GM18909 (cell line): ENCODE measurements around the gene PAM16.
"Not testable (repeated sequence)": the region's sequence is repeated elsewhere in the genome, so short reads cannot be mapped to it uniquely, and the experiment has no call there.

Source experiments
- ATAC-seq: cut with Tn5 transposase; IDR thresholded peaks from one replicate; pipeline ENCODE4 v1.9.1; 2021; ENCODE audit warnings: mild to moderate bottlenecking; ENCODE audit not compliant: unreplicated experiment, poor library complexity

PAM16 gene

DNA sequence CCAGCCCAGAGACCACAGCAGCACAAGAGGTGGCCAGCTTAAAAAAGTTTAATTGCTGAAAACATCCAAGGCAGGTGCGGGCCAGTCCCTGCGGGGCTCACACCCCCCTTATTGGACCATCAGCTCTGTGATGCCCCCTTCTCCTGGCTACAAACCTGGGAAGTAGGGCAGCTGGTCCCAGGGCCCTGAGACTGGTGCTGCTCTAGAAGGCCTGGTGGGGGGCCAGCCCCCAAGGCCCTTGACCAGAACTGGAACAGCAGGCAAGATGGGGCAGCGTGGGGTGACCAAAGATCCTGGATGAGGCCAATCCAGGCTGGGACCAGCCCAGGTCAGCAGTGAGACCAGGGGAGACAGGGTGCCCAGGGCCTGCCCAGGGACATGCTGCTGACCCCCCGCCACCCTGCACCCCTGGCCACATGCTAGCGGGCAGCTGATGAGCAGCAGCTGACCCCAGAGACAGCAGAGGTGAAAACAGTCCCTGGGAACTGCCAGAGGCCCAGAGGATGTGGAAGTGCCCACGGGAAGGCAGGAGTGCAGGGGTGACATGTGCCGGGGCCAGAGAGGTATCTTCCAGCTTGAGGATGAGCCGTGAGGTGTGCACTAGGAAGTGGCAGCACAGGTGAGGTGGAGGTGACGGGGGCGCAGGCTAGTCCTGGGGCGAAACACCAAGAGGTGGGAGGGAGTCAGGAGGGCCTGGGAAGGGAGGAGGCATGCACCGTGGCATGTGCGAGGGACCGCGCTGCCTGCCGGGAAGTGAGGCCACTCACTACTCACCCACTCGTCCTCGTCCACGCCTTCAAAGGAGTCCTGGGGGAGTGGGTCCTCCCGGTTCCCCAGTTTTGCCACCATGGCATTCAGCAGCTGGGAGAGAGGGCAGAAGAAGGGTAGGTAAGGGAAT is 3.6 kb upstream of the PAM16 start:
- no peak for ATAC-seq

GRCh38 chr16:4353675-4354074 is 2.6 kb upstream of the PAM16 start:
- no peak for ATAC-seq

- no peak for ATAC-seq
Measured at GRCh38 chr16:4352843-4353242, 1.7 kb upstream of the PAM16 start.

GRCh38 chr16:4351880-4352279 is 759 bp upstream of the PAM16 start:
- no peak for ATAC-seq

DNA sequence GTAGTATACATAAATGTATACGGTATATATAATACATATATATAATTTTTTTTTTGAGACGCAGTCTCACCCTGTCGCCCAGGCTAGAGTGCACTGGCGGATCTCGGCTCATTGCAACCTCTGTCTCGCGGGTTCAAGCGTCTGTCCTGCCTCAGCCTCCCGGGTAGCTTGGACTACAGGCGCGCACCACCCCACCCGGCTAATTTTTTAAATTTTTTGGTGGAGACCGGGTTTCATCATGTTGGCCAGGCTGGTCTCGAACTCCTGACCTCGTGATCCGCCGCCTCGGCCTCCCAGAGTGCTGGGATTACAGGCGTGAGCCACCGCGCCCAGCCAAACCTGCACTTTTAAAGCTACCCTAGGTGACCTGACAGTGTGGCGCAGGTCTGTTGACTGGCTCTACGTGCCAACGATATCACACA is 745 bp downstream of the PAM16 start:
- no peak for ATAC-seq

GRCh38 chr16:4349332-4349731 is 1.8 kb downstream of the PAM16 start:
- ATAC-seq, result no peak

GRCh38 chr16:4347765-4348509 is 3.2 kb downstream of the PAM16 start:
- no peak for ATAC-seq

- no peak for ATAC-seq
Measured at GRCh38 chr16:4347010-4347409, 4.1 kb downstream of the PAM16 start.

DNA sequence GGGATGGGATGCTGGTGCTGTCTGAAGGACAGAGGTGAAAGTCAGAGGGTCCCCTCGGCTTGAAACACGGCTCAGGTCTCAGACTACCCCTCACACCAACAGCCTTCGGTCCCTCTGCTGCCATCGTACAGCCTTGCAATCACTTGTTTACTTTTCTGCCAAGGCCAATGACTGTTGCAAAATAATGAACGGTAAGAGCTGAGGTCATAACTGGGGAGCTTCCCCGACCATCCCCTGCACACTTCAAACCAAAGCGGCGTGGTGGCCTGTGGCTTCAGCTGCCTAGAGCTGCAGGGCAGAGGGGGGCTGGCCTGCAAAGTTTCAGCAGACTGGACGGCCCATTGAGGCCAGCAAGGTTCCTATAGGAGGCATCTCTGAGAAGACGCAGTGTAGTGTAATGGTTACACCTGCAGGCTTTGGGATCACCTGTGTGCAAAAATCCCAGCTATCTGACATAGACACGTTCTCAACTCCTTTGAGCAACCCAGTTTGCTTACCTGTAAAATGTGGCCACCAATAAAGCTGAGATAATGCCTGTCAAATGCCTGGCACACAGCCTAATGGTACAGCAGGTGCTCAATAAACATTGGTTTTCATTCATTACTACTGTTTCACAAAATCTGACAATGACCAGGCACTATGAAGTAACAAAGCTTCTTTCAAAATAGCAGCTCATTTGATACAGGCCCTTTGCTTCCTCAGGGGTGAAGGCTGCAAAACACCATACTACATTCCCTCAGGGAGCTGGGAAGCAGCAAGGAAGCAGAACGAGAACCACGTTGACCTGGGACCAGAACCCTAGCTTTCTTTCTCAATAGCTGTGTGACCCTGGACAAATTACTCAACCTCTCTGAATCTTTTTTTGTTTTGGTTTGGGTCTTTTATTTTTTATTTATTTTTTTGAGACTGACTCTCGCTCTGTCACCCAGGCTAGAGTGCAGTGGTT is 5.0 kb downstream of the PAM16 start:
- no peak for ATAC-seq

GRCh38 chr16:4344983-4345835 is 5.9 kb downstream of the PAM16 start:
- no peak for ATAC-seq

DNA sequence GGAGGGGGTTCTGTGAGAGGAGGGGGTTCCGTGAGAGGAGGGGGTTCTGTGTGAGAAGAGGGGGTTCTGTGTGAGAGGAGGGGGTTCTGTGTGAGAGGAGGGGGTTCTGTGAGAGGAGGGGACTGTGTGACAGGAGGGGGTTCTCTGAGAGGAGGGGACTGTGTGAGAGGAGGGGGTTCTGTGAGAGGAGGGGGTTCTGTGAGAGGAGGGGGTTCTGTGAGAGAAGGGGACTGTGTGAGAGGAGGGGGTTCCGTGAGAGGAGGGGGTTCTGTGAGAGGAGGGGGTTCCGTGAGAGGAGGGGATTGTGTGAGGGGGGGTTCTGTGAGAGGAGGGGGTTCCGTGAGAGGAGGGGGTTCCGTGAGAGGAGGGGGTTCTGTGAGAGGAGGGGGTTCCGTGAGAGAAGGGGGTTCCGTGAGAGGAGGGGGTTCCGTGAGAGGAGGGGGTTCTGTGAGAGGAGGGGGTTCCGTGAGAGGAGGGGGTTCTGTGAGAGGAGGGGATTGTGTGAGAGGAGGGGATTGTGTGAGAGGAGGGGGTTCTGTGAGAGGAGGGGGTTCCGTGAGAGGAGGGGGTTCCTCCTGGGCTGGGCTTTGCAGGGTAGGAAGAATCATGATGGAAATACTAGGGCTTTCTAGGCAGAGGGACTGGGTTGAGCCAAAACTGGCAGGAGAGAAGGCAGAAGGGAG is 6.7 kb downstream of the PAM16 start:
- not testable (repeated sequence) for ATAC-seq

- ATAC-seq, result no peak
Measured at GRCh38 chr16:4342866-4343744, 8.0 kb downstream of the PAM16 start.

DNA sequence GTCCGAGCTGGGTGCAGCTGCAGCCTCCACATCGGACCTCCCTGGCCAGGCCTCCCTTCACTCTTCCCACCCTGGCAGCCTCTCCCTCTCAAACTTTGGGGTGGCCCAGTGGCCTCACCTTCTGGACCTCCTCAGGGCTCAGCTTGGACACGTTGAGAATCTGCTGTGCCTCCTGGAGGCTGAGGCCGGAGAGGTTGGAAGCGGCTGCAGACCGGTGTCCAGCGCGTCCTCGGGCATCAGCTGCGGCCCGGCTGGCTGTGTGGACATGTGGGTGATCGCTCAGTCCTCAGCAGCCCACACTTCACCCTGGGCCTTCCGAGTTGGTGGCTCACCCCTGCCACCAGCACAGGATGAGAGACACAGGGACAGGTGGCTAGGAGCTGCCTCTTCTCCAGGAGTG is 9.9 kb downstream of the PAM16 start:
- ATAC-seq, result no peak

GRCh38 chr16:4340443-4340842 is 10.7 kb downstream of the PAM16 start:
- no peak for ATAC-seq

- ATAC-seq, result no peak
Measured at GRCh38 chr16:4339909-4340308, 11.2 kb downstream of the PAM16 start.

GRCh38 chr16:4339455-4339854 is 11.7 kb downstream of the PAM16 start:
- ATAC-seq, result no peak

DNA sequence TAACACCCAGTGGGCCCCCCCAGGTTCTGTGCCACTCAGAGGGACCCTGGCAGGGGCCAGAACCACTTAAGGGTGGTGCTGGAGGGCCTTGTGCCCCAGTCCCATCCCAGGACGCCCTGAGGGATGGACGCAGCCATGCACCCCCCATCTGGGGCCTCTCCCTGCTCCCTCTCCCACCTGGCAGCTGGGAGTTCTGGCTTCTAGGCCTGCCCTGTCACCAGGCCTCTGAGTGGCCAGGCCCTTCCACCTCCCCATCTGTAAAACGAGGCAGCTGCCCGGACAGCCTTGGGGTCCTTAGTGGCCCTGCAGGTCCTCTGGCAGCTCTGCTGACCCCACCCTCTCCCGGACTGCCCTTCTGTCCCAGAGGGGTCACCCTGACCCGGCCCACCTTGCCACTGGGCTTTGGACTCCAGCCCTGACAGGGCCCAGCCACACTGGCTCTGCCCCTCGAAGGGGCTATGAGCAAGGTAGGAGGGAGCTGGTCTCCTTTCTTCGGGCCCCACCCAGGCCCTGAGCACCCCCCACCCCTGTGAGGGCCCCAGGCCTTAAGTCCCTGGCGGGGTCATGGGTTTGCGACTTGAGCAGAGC is 12.3 kb downstream of the PAM16 start:
- no peak for ATAC-seq

GRCh38 chr16:4338125-4338582 is 13.0 kb downstream of the PAM16 start:
- no peak for ATAC-seq
